HepG2 (cell line): ENCODE results near the gene CAMK1D. TPM values are rescaled to one million over a fixed set of nuclear protein-coding genes. Genes with fewer than 3 reads are reported as not detected.

Experiments used
- ATAC-seq: fragments of 200-7000 bp; cut with Tn5 transposase; 3 replicates; pipeline ENCODE4 v1.9.1; 2020; ENCODE audit warnings: mild to moderate bottlenecking, moderate library complexity
- BruUV-seq: library from RNA; stranded (reverse); fragments of 400-500 nt; replicated peaks from 2 replicates; lab custom pipeline; 2021; lab: Mats Ljungman, UMichigan
- CTCF ChIA-PET: fragments of 300-600 bp; formaldehyde crosslinking; extraction: SDS; loops from one replicate; lab custom pipeline; 2021; ENCODE audit warnings: low total read pairs, inconsistent platforms, low intra/inter-chr PET ratio; lab: Yijun Ruan, JAX
- POLR2A ChIA-PET: fragments of 350-600 bp; sonication (Branson Sonifier 250); formaldehyde crosslinking; loops from one replicate; lab custom pipeline; 2020; ENCODE audit warnings: antibody characterized with exemption, inconsistent platforms; lab: Yijun Ruan, JAX
- DNase-seq: peaks from one replicate; pipeline ENCODE4 v3.0.0-alpha.2; 2015; ENCODE audit warnings: low spot score
- FAIRE-seq: peaks from 3 replicates; lab custom pipeline; 2011; peaks lifted over from hg19 to GRCh38; lab: Jason Lieb, UNC
- H2AFZ ChIP-seq: one replicate; pipeline ENCODE4 v1.6.1; 2011; ENCODE audit warnings: low read length, inconsistent platforms
- H3K27ac ChIP-seq: fragments of 300-600 bp; 3 replicates; pipeline ENCODE4 v1.8.0; 2011; ENCODE audit warnings: mixed run types, mild to moderate bottlenecking, mixed read lengths, low read length, inconsistent platforms; ENCODE audit not compliant: insufficient read depth; ENCODE audit errors: extremely low read length
- H3K27me3 ChIP-seq, 2 experiments: fragments of 200-600 bp in 1 of 2; 2 replicates in 1 of 2; 3 replicates in 1 of 2; pipeline versions ENCODE4 v1.6.0 to v1.8.0; 2011; ENCODE audit warnings: low read length in 2 of 2, mild to moderate bottlenecking in 2 of 2, moderate library complexity in 2 of 2, inconsistent platforms in 1 of 2; ENCODE audit not compliant: insufficient read depth in 2 of 2, control insufficient read depth in 1 of 2
- H3K36me3 ChIP-seq, 2 experiments: fragments of 200-600 bp in 1 of 2; replicated peaks in 1 of 2; 2 replicates in 1 of 2; 3 replicates in 1 of 2; pipeline versions ENCODE4 v1.5.1 to v1.8.0; 2011; ENCODE audit warnings: low read length in 2 of 2, inconsistent platforms in 1 of 2; ENCODE audit not compliant: insufficient read depth in 2 of 2, control insufficient read depth in 1 of 2
- H3K4me1 ChIP-seq: 2 replicates; pipeline ENCODE4 v1.5.1; 2012; ENCODE audit warnings: low read length, inconsistent platforms; ENCODE audit not compliant: insufficient read depth
- H3K4me2 ChIP-seq: 2 replicates; pipeline ENCODE4 v1.6.0; 2011; ENCODE audit warnings: low read depth, low read length, inconsistent platforms
- H3K4me3 ChIP-seq, 3 experiments: fragments of 200-600 bp in 1 of 3; sonication (generic), shearing (Covaris generic) in 1 of 3; replicated peaks in 1 of 3; 2 replicates each; pipeline ENCODE4 v1.5.1; 2011 to 2016; ENCODE audit warnings: low read length in 3 of 3, inconsistent platforms in 2 of 3, low read depth in 2 of 3, mild to moderate bottlenecking in 2 of 3, control low read depth in 1 of 3, mixed read lengths in 1 of 3; ENCODE audit not compliant: insufficient read depth in 1 of 3
- H3K79me2 ChIP-seq: one replicate; pipeline ENCODE4 v1.6.1; 2011; ENCODE audit warnings: low read length, inconsistent platforms; ENCODE audit not compliant: insufficient read depth
- H3K9ac ChIP-seq: 2 replicates; pipeline ENCODE4 v1.6.0; 2011; ENCODE audit warnings: mild to moderate bottlenecking, low read depth, low read length, inconsistent platforms; ENCODE audit not compliant: insufficient read depth
- H3K9me3 ChIP-seq: 2 replicates; pipeline ENCODE4 v1.5.1; 2012; ENCODE audit warnings: mild to moderate bottlenecking, low read length
- H4K20me1 ChIP-seq: 2 replicates; pipeline ENCODE4 v1.6.0; 2011; ENCODE audit warnings: inconsistent platforms, mild to moderate bottlenecking, low read length, moderate library complexity; ENCODE audit not compliant: insufficient read depth
- ZNF282 ChIP-seq: fragments of 450-650 bp; IDR thresholded peaks from 2 replicates; pipeline ENCODE4 v1.6.1; 2018; ENCODE audit not compliant: partially characterized antibody
- ZNF407 ChIP-seq: sonication (generic); formaldehyde crosslinking; IDR thresholded peaks from one replicate; pipeline ENCODE4 v1.5.1; 2020; ENCODE audit warnings: mild to moderate bottlenecking, missing genetic modification reagents; ENCODE audit errors: not compliant biosample characterization
- WGBS: methylation state at CpG from one replicate; pipeline ENCODE4 v1.1.6; 2017; ENCODE audit warnings: low lambda C conversion rate; 5-methylcytosine and 5-hydroxymethylcytosine counted together
- in situ Hi-C: cut with HindIII; loops from 2 replicates; pipeline ENCODE4 v1.10.0; 2017; ENCODE audit warnings: low pct_unique_long_range_greater_than_20kb; ENCODE audit not compliant: extremely low pct_ligation_motif_present
- intact Hi-C: fragments of 100-400 bp; cut with micrococcal nuclease; formaldehyde crosslinking; loops from one replicate; pipeline ENCODE4 v1.10.0; 2022; ENCODE audit not compliant: unreplicated experiment
- polyA plus RNA-seq, 8 experiments: library from polyadenylated mRNA; depleted of rRNA in 3 of 8; stranded (reverse) in 7 of 8; unstranded in 1 of 8; fragments of >200 nt; fragmentation: Illumina TruSeq in 4 of 8; extraction: Trizol in 4 of 8; gene quantifications; 2 replicates each; pipeline versions ENCODE4 v1.2.1 to v1.2.3, GENCODE V29; 2011 to 2016; ENCODE audit warnings: low read depth in 4 of 8, missing spikeins in 1 of 8, mixed read lengths in 1 of 8; ENCODE audit not compliant: insufficient read depth in 1 of 8
- total RNA-seq, 5 experiments: library from RNA; depleted of rRNA; stranded (reverse); fragments of >200 nt; fragmentation: Illumina TruSeq; extraction: Trizol; gene quantifications; 2 replicates each; pipeline ENCODE4 v1.2.3, GENCODE V29; 2016; ENCODE audit warnings: low read depth in 1 of 5
- TF ChIP-seq, protein P1 (sequence below): sonication (generic); formaldehyde crosslinking; IDR thresholded peaks from 2 replicates; pipeline ENCODE4 v1.4.0; 2020; ENCODE audit warnings: mild to moderate bottlenecking, missing genetic modification reagents

The CAMK1D gene
- total and polyA plus RNA-seq, 2 of the 13 experiments (the other 11 are each of a cell fraction or from before 2014, with no cell fraction given) = under 0.01 TPM; not detected in 1

- no peak for FAIRE-seq
- no peak overlapping the region for H3K27ac ChIP-seq
- H4K20me1 ChIP-seq = no peaks in the 10 kb centered on the region
- POLR2A ChIA-PET = no interaction called here
- BruUV-seq = no TSS peak
- no peaks in the 10 kb centered on the region for H3K9me3 ChIP-seq
- WGBS = 71% methylated on average over 4 of the region's 4 CpGs
- H3K4me3 ChIP-seq = no peak overlapping the region
- H3K79me2 ChIP-seq = no peaks in the 10 kb centered on the region
- intact Hi-C loops = no loop called here
- H3K36me3 ChIP-seq = no peaks in the 10 kb centered on the region
- no peaks in the 10 kb centered on the region; a peak in 1 of 5 replicates for H3K27me3 ChIP-seq
- no peaks in the 10 kb centered on the region for H3K4me1 ChIP-seq
- H3K9ac ChIP-seq = no peak overlapping the region
- H3K4me2 ChIP-seq = no peak overlapping the region
- DNase-seq = no peak
- in situ Hi-C loops = no loop called here
- no peak for ATAC-seq
- no peak overlapping the region for H2AFZ ChIP-seq
- CTCF ChIA-PET = no interaction called here
- no peak for TF ChIP-seq ZNF282
- TF ChIP-seq ZNF407 = no peak
- TF ChIP-seq, protein P1, sequence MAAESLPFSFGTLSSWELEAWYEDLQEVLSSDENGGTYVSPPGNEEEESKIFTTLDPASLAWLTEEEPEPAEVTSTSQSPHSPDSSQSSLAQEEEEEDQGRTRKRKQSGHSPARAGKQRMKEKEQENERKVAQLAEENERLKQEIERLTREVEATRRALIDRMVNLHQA (CRISPR knock-in tag) = no peak
These were observed 10.4 kb upstream of the CAMK1D start for GRCh38 chr10:12338981-12339380.
